HL-60 (cell line): ENCODE results near the gene SHB.

Experiments
- POLR2AphosphoS5 ChIP-seq: IDR thresholded peaks from 2 replicates; pipeline ENCODE4 v1.6.1; 2012; ENCODE audit warnings: low read depth
- TF ChIP-seq, protein P1 (sequence below): IDR thresholded peaks from one replicate; pipeline ENCODE4 v1.5.1; 2011; ENCODE audit warnings: low read length, control low read depth, inconsistent platforms; ENCODE audit not compliant: insufficient read depth

- TF ChIP-seq, protein P1, sequence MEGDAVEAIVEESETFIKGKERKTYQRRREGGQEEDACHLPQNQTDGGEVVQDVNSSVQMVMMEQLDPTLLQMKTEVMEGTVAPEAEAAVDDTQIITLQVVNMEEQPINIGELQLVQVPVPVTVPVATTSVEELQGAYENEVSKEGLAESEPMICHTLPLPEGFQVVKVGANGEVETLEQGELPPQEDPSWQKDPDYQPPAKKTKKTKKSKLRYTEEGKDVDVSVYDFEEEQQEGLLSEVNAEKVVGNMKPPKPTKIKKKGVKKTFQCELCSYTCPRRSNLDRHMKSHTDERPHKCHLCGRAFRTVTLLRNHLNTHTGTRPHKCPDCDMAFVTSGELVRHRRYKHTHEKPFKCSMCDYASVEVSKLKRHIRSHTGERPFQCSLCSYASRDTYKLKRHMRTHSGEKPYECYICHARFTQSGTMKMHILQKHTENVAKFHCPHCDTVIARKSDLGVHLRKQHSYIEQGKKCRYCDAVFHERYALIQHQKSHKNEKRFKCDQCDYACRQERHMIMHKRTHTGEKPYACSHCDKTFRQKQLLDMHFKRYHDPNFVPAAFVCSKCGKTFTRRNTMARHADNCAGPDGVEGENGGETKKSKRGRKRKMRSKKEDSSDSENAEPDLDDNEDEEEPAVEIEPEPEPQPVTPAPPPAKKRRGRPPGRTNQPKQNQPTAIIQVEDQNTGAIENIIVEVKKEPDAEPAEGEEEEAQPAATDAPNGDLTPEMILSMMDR: no peak
- TF ChIP-seq POLR2AphosphoS5: no peak
Observed at GRCh38 chr9:37986771-37987258, 82.2 kb downstream of the SHB start.
